Spinal cord (tissue), 10 donors: Measurements from ENCODE around the gene CELA3A. TPM values are rescaled to one million over a fixed set of nuclear protein-coding genes. Genes with fewer than 3 reads are reported as not detected.

ENCODE experiments used
- DNase-seq, 6 donors: peaks; one replicate each; pipeline versions ENCODE4 v3.0.0 to v3.0.0-alpha.2; 2013 to 2015; ENCODE audit warnings: low spot score in 6 of 6, low read depth in 4 of 6
- H3K27ac ChIP-seq: one replicate; pipeline ENCODE4 v1.5.1; 2013; ENCODE audit warnings: low read depth, low read length, control low read depth
- H3K27me3 ChIP-seq: one replicate; pipeline ENCODE4 v1.6.1; 2013; ENCODE audit warnings: low read length; ENCODE audit not compliant: control insufficient read depth, insufficient read depth
- H3K36me3 ChIP-seq: one replicate; pipeline ENCODE4 v1.6.1; 2013; ENCODE audit warnings: low read length; ENCODE audit not compliant: control insufficient read depth, insufficient read depth
- H3K4me1 ChIP-seq: one replicate; pipeline ENCODE4 v1.6.1; 2013; ENCODE audit warnings: low read length; ENCODE audit not compliant: control insufficient read depth, insufficient read depth
- H3K4me3 ChIP-seq: one replicate; pipeline ENCODE4 v1.5.1; 2013; ENCODE audit warnings: low read depth, low read length, control low read depth
- H3K9me3 ChIP-seq: one replicate; pipeline ENCODE4 v1.6.1; 2013; ENCODE audit warnings: low read length; ENCODE audit not compliant: control insufficient read depth, insufficient read depth
- WGBS: methylation state at CpG from one replicate; pipeline ENCODE4 v1.1.5; 2013; ENCODE audit warnings: missing lambda C conversion rate; ENCODE audit not compliant: insufficient coverage; 5-methylcytosine and 5-hydroxymethylcytosine counted together
- polyA plus RNA-seq, 2 donors: library from polyadenylated mRNA; unstranded; fragments of 120-200 nt; gene quantifications; one replicate each; pipeline ENCODE4 v1.2.1, GENCODE V29; 2013; ENCODE audit not compliant: insufficient read length in 2 of 2
- small RNA-seq: library from RNA; depleted of rRNA; stranded (forward); fragments of <200 nt; gene quantifications from one replicate; pipeline ENCODE3, GENCODE V24; 2014; ENCODE audit warnings: low replicate concordance
- total RNA-seq, 2 donors: library from RNA; depleted of rRNA in 1 of 2; stranded (reverse); fragments of 120-200 nt in 1 of 2; fragments of >200 nt in 1 of 2; gene quantifications; one replicate each; pipeline versions ENCODE4 v1.2.3 to v1.2.4, GENCODE V29; 2013 to 2014
- donor health status: healthy.

Gene CELA3A
- total and polyA plus RNA-seq, 4 donors = not detected

GRCh38 chr1:22053861-22054770, 52.7 kb downstream of the CELA3A start:
- DNase-seq = no peak
- 66% methylated on average over 9 of the region's 19 CpGs for WGBS
- peak overlapping the region; percentile 81 for H3K4me3 ChIP-seq
- H3K4me1 ChIP-seq = peaks cover 18% of the 10 kb centered on the region
- peak overlapping the region; percentile 96 for H3K27ac ChIP-seq
- H3K27me3 ChIP-seq = no peaks in the 10 kb centered on the region
- no peaks in the 10 kb centered on the region for H3K9me3 ChIP-seq
- H3K36me3 ChIP-seq = peaks cover 8% of the 10 kb centered on the region

DNA sequence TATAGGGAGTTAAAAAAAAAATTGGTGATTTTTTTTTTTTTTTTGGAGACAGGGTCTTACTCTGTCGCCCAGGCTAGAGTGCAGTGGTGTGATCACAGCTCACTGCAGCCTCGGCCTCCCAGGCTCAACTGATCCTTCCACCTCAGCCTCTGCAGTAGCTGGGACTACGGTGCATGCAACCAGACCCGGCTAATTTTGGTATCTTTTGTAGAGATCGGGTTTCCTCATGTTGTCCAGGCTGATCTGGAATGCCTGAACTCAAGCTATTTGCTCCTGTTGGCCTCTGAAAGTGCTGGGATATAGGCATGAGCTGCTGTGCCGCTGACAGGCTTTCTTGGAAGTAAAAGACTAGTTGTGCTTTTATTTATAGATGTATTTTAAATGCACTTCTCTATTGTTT, 54.0 kb downstream of the CELA3A start:
- 84% methylated on average over 3 of the region's 6 CpGs for WGBS
- H3K36me3 ChIP-seq = peaks cover 8% of the 10 kb centered on the region
- DNase-seq = no peak
- H3K27ac ChIP-seq = no peak overlapping the region
- H3K4me1 ChIP-seq = peaks cover 18% of the 10 kb centered on the region
- no peaks in the 10 kb centered on the region for H3K27me3 ChIP-seq
- H3K9me3 ChIP-seq = no peaks in the 10 kb centered on the region
- H3K4me3 ChIP-seq = no peak overlapping the region

GRCh38 chr1:22056043-22056442, 54.6 kb downstream of the CELA3A start:
- Histone ChIP-seq H3K9me3 (no peaks in the 10 kb centered on the region), H3K4me1 (peaks cover 18% of the 10 kb centered on the region), H3K27ac (no peak overlapping the region), H3K36me3 (peaks cover 8% of the 10 kb centered on the region), H3K27me3 (no peaks in the 10 kb centered on the region), H3K4me3 (no peak overlapping the region)
- no CpG with 5 or more reads among the region's 1 CpG for WGBS
- no peak for DNase-seq

- Histone ChIP-seq H3K4me3 (no peak overlapping the region), H3K9me3 (no peaks in the 10 kb centered on the region), H3K27me3 (no peaks in the 10 kb centered on the region), H3K36me3 (peaks cover 8% of the 10 kb centered on the region), H3K4me1 (peaks cover 17% of the 10 kb centered on the region), H3K27ac (no peak overlapping the region)
- no peak for DNase-seq
- 43% methylated on average over 1 of the region's 2 CpGs for WGBS
These were observed 55.5 kb downstream of the CELA3A start for GRCh38 chr1:22056936-22057335.

DNA sequence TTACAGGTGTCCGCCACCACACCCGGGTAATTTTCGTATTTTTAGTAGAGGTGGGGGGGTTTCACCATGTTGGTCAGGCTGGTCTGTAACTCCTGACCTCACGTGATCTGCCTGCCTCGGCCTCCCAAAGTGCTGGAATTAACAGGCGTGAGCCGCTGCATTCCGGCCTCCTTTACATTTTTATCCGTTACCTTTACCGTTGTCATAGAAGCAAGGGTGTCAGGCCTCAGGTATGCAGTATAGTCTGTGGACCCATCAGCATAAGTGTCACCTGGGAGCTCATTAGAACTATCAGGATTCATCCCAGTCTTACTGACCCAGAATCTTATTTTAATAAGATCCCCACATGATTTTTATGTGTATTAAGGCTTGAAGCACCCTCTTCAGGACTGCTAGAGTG, 56.4 kb downstream of the CELA3A start:
- no peak for DNase-seq
- Histone ChIP-seq H3K4me1 (peaks cover 12% of the 10 kb centered on the region), H3K36me3 (peaks cover 8% of the 10 kb centered on the region), H3K4me3 (no peak overlapping the region), H3K27me3 (no peaks in the 10 kb centered on the region), H3K27ac (no peak overlapping the region), H3K9me3 (no peaks in the 10 kb centered on the region)
- WGBS = 91% methylated on average over 7 of the region's 10 CpGs

Small RNA genes within 50 kb of the gene (small RNA-seq; reads per million reads assigned to genes)
- gene RN7SL186P (not detected), gene RN7SL386P (not detected), gene RNU6-1022P (not detected), gene RNU6-776P (not detected)

Other genes starting within 250 kb of the CELA3A start
- gene USP48, start 218.5 kb upstream of the CELA3A start, total RNA-seq = 10 to 100 TPM; 41.0 to 76.3 TPM
- 10 to 100 TPM; 60.9 to 62.9 TPM for gene USP48, start 218.5 kb upstream of the CELA3A start, polyA plus RNA-seq
- gene LDLRAD2, start 189.4 kb upstream of the CELA3A start, total RNA-seq = under 1 TPM; 0.66 to 0.79 TPM
- 1 to 10 TPM; 4.4 to 5.6 TPM for gene LDLRAD2, start 189.4 kb upstream of the CELA3A start, polyA plus RNA-seq
- 10 to 100 TPM; 57.5 to 72.1 TPM for gene HSPG2, start 64.3 kb upstream of the CELA3A start, total RNA-seq
- 10 to 100 TPM; 49.6 to 85.8 TPM for gene HSPG2, start 64.3 kb upstream of the CELA3A start, polyA plus RNA-seq
- not detected for gene CELA3B, start 24.6 kb upstream of the CELA3A start, total RNA-seq
- gene CELA3B, start 24.6 kb upstream of the CELA3A start, polyA plus RNA-seq = under 1 TPM in 1 of 2 donors, not detected in 1; 0.50 TPM
- gene CDC42, start 51.1 kb downstream of the CELA3A start, total RNA-seq = 100 to 1,000 TPM; 387 to 542 TPM
- gene CDC42, start 51.1 kb downstream of the CELA3A start, polyA plus RNA-seq = 100 to 1,000 TPM; 401 to 449 TPM
- 10 to 100 TPM; 12.9 to 35.0 TPM for gene WNT4, start 141.4 kb downstream of the CELA3A start, total RNA-seq
- gene WNT4, start 141.4 kb downstream of the CELA3A start, polyA plus RNA-seq = 10 to 100 TPM; 26.5 to 26.7 TPM